CD4-positive, alpha-beta T cell treated with Interleukin-15 for 4 hours (primary cell): Measurements from ENCODE around the gene PRLHR.
"Not testable (repeated sequence)": the region's sequence is repeated elsewhere in the genome, so short reads cannot be mapped to it uniquely, and the experiment has no call there.

ENCODE experiments used
- DNase-seq: peaks from one replicate; pipeline ENCODE4 v3.0.0-alpha.2; 2020; ENCODE audit warnings: low spot score

The PRLHR gene

GRCh38 chr10:118595598-118596425 lies at the start of gene PRLHR:
TSS of gene PRLHR (minus strand) at chr10:118595648. CDS start at chr10:118595244, 404 bp downstream.
- DNase-seq = no peak

GRCh38 chr10:118642228-118642627 lies 46.8 kb upstream of the PRLHR start:
- DNase-seq = no peak

GRCh38 chr10:118638680-118639079 lies 43.2 kb upstream of the PRLHR start:
- DNase-seq = no peak

GRCh38 chr10:118635674-118636402 lies 40.4 kb upstream of the PRLHR start:
- no peak for DNase-seq

GRCh38 chr10:118633786-118634185 lies 38.3 kb upstream of the PRLHR start:
- DNase-seq = no peak

GRCh38 chr10:118629211-118629610 lies 33.8 kb upstream of the PRLHR start:
- DNase-seq = no peak

GRCh38 chr10:118628397-118628796 lies 32.9 kb upstream of the PRLHR start:
- no peak for DNase-seq

GRCh38 chr10:118626953-118627352 lies 31.5 kb upstream of the PRLHR start:
- no peak for DNase-seq

GRCh38 chr10:118625504-118625903 lies 30.1 kb upstream of the PRLHR start:
- no peak for DNase-seq

GRCh38 chr10:118624747-118625146 lies 29.3 kb upstream of the PRLHR start:
- no peak for DNase-seq

- DNase-seq = no peak
Measured at GRCh38 chr10:118621304-118621942, 26.0 kb upstream of the PRLHR start.

GRCh38 chr10:118613863-118614262 lies 18.4 kb upstream of the PRLHR start:
- not testable (repeated sequence) for DNase-seq

- DNase-seq = no peak
Measured at GRCh38 chr10:118610577-118610976, 15.1 kb upstream of the PRLHR start.

GRCh38 chr10:118607768-118608354 lies 12.4 kb upstream of the PRLHR start:
- DNase-seq = no peak

- no peak for DNase-seq
Measured at GRCh38 chr10:118605694-118606093, 10.2 kb upstream of the PRLHR start.

GRCh38 chr10:118596426-118597124 lies 1.1 kb upstream of the PRLHR start:
- no peak for DNase-seq

- DNase-seq = no peak
Measured at GRCh38 chr10:118595064-118595420, 406 bp downstream of the PRLHR start.

GRCh38 chr10:118594392-118595063 lies 920 bp downstream of the PRLHR start:
- DNase-seq = peak; percentile 11

- no peak for DNase-seq
Measured at GRCh38 chr10:118592675-118593330, 2.6 kb downstream of the PRLHR start.

- DNase-seq = no peak
Measured at GRCh38 chr10:118590334-118590733, 5.1 kb downstream of the PRLHR start.
